ENCODE results near the gene KRT13. TPM values are rescaled to one million over a fixed set of nuclear protein-coding genes. Genes with fewer than 3 reads are reported as not detected.

The KRT13 gene
- total and polyA plus RNA-seq, 2 donors (not counting 3 experiments of a cell fraction or from before 2014, with no cell fraction given): not detected

GRCh38 chr17:41519501-41520224, 14.3 kb upstream of the KRT13 start:
- CTCF ChIA-PET: interaction anchor here (1.0 to 5.3 kb wide), 5 partner anchors 10 to 129 kb away, joined by 3 to 66 read pairs (median 8); no protein-coding TSS in a partner anchor
- no peak overlapping the region for H3K9ac ChIP-seq (replicated peaks; ENCODE audit: extremely low read depth, insufficient read depth, low read length)
- no peaks in the 10 kb centered on the region for H3K9me3 ChIP-seq (replicated peaks; ENCODE audit: control insufficient read depth, insufficient read depth, low read length)
- no peak overlapping the region for H2AFZ ChIP-seq (ENCODE audit: low read depth, low read length)
- POLR2A ChIA-PET: no interaction called here
- DNase-seq (ENCODE audit: low read depth, low spot score): no peak
- H3K4me2 ChIP-seq (ENCODE audit: insufficient read depth, low read length): no peak overlapping the region
- intact Hi-C loops (cut with micrococcal nuclease): no loop called here
- H3K9me1 ChIP-seq (replicated peaks; ENCODE audit: control insufficient read depth, extremely low read depth, insufficient read depth, low read length): no peaks in the 10 kb centered on the region
- H3K27ac ChIP-seq (ENCODE audit: insufficient read depth, low read depth, low read length): no peak overlapping the region
- H4K20me1 ChIP-seq (replicated peaks; ENCODE audit: control insufficient read depth, extremely low read depth, insufficient read depth, low read length): no peaks in the 10 kb centered on the region
- FAIRE-seq: no peak
- no peaks in the 10 kb centered on the region for H3K36me3 ChIP-seq (ENCODE audit: control insufficient read depth in 2 of 2, extremely low read depth in 1 of 2, insufficient read depth in 2 of 2, low read length in 2 of 2)
- BruUV-seq (replicated peaks): no TSS peak
- no peaks in the 10 kb centered on the region for H3K79me2 ChIP-seq (ENCODE audit: control insufficient read depth, insufficient read depth, low read length)
- TF ChIP-seq MAX (IDR thresholded peaks at IDR 0.05; ENCODE audit: insufficient read depth, insufficient read length): no peak
- TF ChIP-seq MYC (IDR thresholded peaks at IDR 0.05; ENCODE audit: low read depth, low read length): no peak
- TF ChIP-seq FOS (IDR thresholded peaks at IDR 0.05; ENCODE audit: borderline replicate concordance, insufficient read depth, low read length): no peak
- TF ChIP-seq JUN (IDR thresholded peaks at IDR 0.05; ENCODE audit: borderline replicate concordance, insufficient read depth, insufficient read length, low read depth): no peak
- TF ChIP-seq CTCF (IDR thresholded peaks at IDR 0.05; ENCODE audit: extremely low read depth in 1 of 2, insufficient read depth in 1 of 2, low read depth in 1 of 2, low read length in 2 of 2): no peak
- TF ChIP-seq EZH2 (IDR thresholded peaks at IDR 0.05; ENCODE audit: borderline replicate concordance, low read depth, low read length, severe bottlenecking): no peak
- TF ChIP-seq POLR2A (IDR thresholded peaks at IDR 0.05; ENCODE audit: low read depth, low read length): no peak
- TF ChIP-seq POLR2AphosphoS5 (IDR thresholded peaks at IDR 0.05; ENCODE audit: insufficient read depth, low read depth, low read length): no peak
- no peak for TF ChIP-seq GATA2 (IDR thresholded peaks at IDR 0.05; ENCODE audit: insufficient read depth, insufficient read length, low read depth, low read length)
- no peak overlapping the region for H3K4me3 ChIP-seq (replicated peaks in 1 of 3; ENCODE audit: insufficient read depth in 1 of 3, low read depth in 1 of 3, low read length in 3 of 3)
- no peaks in the 10 kb centered on the region for H3K27me3 ChIP-seq (ENCODE audit: control insufficient read depth in 2 of 2, insufficient read depth in 2 of 2, low read length in 2 of 2)
- H3K4me1 ChIP-seq (ENCODE audit: control insufficient read depth, extremely low read depth, insufficient read depth, low read length): peaks cover 24% of the 10 kb centered on the region
- dilution Hi-C loops (cut with MboI; ENCODE audit: extremely low pct_ligation_motif_present, low sequenced_read_pairs): no loop called here
